Heart left ventricle (tissue), 13 donors: ENCODE results near the gene STX2.

Experiments used
- CTCF ChIP-seq, 12 donors: fragments of 200-600 bp; sonication (generic) in 4 of 12; IDR thresholded peaks; one replicate each; pipeline versions ENCODE4 v1.5.0 to v1.8.0; 2018 to 2022; ENCODE audit warnings: antibody characterized with exemption in 12 of 12, mild to moderate bottlenecking in 5 of 12
- POLR2A ChIP-seq, 2 donors: fragments of 450-650 bp; IDR thresholded peaks; one replicate each; pipeline ENCODE4 v1.6.1; 2017; ENCODE audit warnings: antibody characterized with exemption in 2 of 2, mild to moderate bottlenecking in 2 of 2, moderate library complexity in 2 of 2
- donor health status: ischemic (EF 13 %, LVEDD 7.1; RV severe dilation, severe dysfunction).
- donor health status: DM: no; HTN: yes; CAD: no.
- donor health status: DM: no; HTN: no; CAD: no.
- donor health status: ischemic (EF 25% LVEDD 6.9; RV normal size, moderate dysfunction).
- donor health status: ischemic (EF 25% LVEDD 5.7; RV mildly dilated, moderate dysfunction).
- donor health status: ischemic (EF 35%, LVEDD 5.7; RV mildly dilated, moderate dysfunction).
- donor health status: nonischemic (EF 11% LVEDD 7.7; RV severe dilation, severe dysfunction).
- donor health status: DM: yes; HTN: yes; CAD: no.
- donor health status: PGD.
- donor health status: ischemic (EF 29% LVEDD 5.4; RV normal size, mild dysfunction).
- donor health status: nonischemic (EF 23%, LVEDD 6.1; RV moderate dilation, normal function).

DNA sequence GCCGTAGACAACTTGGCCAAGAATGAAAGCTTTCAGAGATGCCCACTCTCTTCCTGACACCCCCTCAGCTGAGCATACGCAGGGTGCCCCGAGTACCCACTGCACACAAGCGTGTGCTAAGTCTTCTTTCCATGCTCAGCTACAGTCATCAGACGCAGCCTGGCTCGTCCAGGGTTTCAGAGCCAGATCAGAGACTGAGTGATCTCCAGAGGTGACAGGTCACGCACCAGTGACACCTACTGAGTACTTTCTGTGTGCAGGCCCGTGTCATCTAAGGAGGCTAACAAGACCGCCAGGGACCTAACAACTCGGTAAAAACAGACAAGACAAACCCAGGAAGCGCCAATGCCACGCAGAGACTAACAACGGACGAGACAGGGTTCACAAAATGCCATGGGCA, 25.1 kb downstream of the STX2 start:
- TF ChIP-seq CTCF (IDR thresholded peaks at IDR 0.05) (no peak), POLR2A (IDR thresholded peaks at IDR 0.05) (no peak)
